ENCODE results near the gene DLX3.

DNA sequence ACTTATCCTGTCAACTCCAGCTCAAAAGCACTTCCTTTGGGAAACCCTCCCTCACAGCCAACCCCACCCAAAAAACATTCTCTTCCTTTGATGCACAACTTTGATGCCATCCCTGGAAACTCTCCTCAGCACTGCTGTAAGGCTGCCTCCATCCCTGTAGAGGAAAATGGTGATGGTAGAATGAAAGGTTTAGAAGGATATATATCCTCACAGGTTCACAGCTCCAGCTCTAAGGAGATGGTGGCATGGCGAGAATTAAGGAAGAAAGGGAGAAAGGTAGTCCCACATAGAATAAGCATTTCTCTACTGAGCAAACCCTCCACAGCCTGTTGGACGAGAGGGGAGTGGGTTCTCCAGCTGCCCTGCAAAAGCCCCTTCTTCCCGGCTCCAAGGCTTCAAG lies 28.3 kb downstream of the DLX3 start:
- TF ChIP-seq CTCF (IDR thresholded peaks at IDR 0.05) = no peak
- TF ChIP-seq POLR2A (IDR thresholded peaks at IDR 0.05) = no peak

Measured in thyroid gland (tissue), 4 donors.